HL-60 (cell line): Measurements from ENCODE around the gene ASCC3.

Experiments
- DNase-seq, 2 experiments: peaks; one replicate each; pipeline ENCODE4 v3.0.0-alpha.2; 2010 to 2020; ENCODE audit warnings: low read depth in 1 of 2, low spot score in 1 of 2
- H3K27ac ChIP-seq: fragments of 250-450 bp; sonication (Bioruptor Pico); replicated peaks from 2 replicates; pipeline ENCODE4 v1.5.1; 2020; ENCODE audit warnings: mild to moderate bottlenecking, moderate library complexity
- H3K27me3 ChIP-seq: fragments of 250-450 bp; sonication (Bioruptor Pico); 2 replicates; pipeline ENCODE4 v1.5.1; 2021; ENCODE audit warnings: mild to moderate bottlenecking, moderate library complexity; ENCODE audit not compliant: insufficient read depth, poor library complexity, severe bottlenecking
- H3K4me3 ChIP-seq: replicated peaks from 2 replicates; pipeline ENCODE4 v1.5.1; 2011; ENCODE audit warnings: mild to moderate bottlenecking, control low read depth, low read length; ENCODE audit not compliant: insufficient read depth
- GABPA ChIP-seq: IDR thresholded peaks from 2 replicates; pipeline ENCODE4 v1.6.1; 2012; ENCODE audit warnings: low read depth
- POLR2AphosphoS5 ChIP-seq: IDR thresholded peaks from 2 replicates; pipeline ENCODE4 v1.6.1; 2012; ENCODE audit warnings: low read depth
- SPI1 ChIP-seq: IDR thresholded peaks from 2 replicates; pipeline ENCODE4 v1.6.1; 2012; ENCODE audit warnings: low read depth, mild to moderate bottlenecking, borderline replicate concordance
- TF ChIP-seq, protein P1 (sequence below): IDR thresholded peaks from one replicate; pipeline ENCODE4 v1.5.1; 2011; ENCODE audit warnings: low read length, control low read depth, inconsistent platforms; ENCODE audit not compliant: insufficient read depth
- TF ChIP-seq, protein P2 (sequence below): IDR thresholded peaks from 2 replicates; pipeline ENCODE4 v1.6.1; 2012; ENCODE audit warnings: low read depth; ENCODE audit not compliant: insufficient replicate concordance

ASCC3 gene

DNA sequence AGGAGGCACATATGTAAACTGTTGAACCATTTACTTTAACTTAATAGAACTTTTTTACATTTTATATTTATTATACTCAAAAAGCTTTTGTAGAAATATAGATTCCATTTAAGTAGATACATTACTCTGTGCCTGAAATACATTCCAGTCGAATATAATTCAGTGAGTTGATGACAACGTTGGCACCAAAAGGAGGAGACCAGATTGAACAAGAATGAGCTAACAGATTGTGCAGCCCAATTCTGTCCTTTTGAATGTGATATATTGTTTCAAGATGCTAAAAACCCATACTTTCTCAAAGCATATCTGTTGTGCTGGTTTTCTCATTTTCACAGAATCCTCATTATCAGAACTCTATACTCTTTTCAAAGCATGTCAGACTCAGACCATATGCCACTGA, 269.0 kb downstream of the ASCC3 start:
- Histone ChIP-seq H3K4me3 (no peak overlapping the region), H3K27ac (no peak overlapping the region), H3K27me3 (no peaks in the 10 kb centered on the region)
- DNase-seq, result no peak
- TF ChIP-seq POLR2AphosphoS5, result no peak
- TF ChIP-seq, protein P1, sequence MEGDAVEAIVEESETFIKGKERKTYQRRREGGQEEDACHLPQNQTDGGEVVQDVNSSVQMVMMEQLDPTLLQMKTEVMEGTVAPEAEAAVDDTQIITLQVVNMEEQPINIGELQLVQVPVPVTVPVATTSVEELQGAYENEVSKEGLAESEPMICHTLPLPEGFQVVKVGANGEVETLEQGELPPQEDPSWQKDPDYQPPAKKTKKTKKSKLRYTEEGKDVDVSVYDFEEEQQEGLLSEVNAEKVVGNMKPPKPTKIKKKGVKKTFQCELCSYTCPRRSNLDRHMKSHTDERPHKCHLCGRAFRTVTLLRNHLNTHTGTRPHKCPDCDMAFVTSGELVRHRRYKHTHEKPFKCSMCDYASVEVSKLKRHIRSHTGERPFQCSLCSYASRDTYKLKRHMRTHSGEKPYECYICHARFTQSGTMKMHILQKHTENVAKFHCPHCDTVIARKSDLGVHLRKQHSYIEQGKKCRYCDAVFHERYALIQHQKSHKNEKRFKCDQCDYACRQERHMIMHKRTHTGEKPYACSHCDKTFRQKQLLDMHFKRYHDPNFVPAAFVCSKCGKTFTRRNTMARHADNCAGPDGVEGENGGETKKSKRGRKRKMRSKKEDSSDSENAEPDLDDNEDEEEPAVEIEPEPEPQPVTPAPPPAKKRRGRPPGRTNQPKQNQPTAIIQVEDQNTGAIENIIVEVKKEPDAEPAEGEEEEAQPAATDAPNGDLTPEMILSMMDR, result no peak
- TF ChIP-seq, protein P2, sequence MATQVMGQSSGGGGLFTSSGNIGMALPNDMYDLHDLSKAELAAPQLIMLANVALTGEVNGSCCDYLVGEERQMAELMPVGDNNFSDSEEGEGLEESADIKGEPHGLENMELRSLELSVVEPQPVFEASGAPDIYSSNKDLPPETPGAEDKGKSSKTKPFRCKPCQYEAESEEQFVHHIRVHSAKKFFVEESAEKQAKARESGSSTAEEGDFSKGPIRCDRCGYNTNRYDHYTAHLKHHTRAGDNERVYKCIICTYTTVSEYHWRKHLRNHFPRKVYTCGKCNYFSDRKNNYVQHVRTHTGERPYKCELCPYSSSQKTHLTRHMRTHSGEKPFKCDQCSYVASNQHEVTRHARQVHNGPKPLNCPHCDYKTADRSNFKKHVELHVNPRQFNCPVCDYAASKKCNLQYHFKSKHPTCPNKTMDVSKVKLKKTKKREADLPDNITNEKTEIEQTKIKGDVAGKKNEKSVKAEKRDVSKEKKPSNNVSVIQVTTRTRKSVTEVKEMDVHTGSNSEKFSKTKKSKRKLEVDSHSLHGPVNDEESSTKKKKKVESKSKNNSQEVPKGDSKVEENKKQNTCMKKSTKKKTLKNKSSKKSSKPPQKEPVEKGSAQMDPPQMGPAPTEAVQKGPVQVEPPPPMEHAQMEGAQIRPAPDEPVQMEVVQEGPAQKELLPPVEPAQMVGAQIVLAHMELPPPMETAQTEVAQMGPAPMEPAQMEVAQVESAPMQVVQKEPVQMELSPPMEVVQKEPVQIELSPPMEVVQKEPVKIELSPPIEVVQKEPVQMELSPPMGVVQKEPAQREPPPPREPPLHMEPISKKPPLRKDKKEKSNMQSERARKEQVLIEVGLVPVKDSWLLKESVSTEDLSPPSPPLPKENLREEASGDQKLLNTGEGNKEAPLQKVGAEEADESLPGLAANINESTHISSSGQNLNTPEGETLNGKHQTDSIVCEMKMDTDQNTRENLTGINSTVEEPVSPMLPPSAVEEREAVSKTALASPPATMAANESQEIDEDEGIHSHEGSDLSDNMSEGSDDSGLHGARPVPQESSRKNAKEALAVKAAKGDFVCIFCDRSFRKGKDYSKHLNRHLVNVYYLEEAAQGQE, result no peak
- TF ChIP-seq SPI1, result no peak
- TF ChIP-seq GABPA, result no peak

DNA sequence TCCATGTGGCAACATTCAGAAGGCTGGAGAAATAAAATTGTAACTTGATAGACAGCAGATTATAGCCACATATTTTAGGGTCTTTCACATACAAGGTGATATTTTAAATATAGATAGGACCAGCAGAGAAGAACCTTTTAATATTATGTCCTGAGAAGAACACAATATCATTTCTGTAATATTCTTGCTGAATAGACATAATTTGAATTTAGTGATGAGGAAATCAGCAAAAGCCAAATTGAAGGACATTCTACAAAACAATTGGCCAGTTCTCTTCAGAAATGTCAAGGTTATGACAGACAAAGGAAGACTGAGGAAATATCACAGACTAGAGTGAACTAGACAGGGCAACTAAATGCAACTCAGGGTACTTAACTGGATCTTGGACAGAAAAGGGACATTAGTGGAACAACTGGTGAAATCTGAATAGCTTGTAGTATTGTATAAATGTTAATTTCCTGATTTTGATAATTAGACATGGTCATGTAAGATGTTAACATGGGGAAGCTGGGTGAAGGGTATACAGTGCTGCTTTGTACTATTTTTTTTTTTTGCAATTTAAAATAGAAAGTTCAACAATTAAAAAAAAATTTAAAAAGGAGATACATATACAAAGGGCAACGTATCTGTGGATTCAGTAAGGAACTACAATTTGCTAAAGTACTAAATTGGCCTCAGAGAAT, 281.9 kb downstream of the ASCC3 start:
- no peak for DNase-seq
- TF ChIP-seq, protein P2, result no peak

GRCh38 chr6:100595456-100595855, 285.7 kb downstream of the ASCC3 start:
- Histone ChIP-seq H3K4me3 (no peak overlapping the region), H3K27me3 (no peaks in the 10 kb centered on the region), H3K27ac (no peak overlapping the region)
- TF ChIP-seq, protein P2, result no peak
- TF ChIP-seq, protein P1, result no peak
- no peak for TF ChIP-seq SPI1
- no peak for TF ChIP-seq GABPA
- no peak for DNase-seq

More for the DNA sequence above, 281.9 kb downstream of the ASCC3 start:
- Histone ChIP-seq H3K4me3 (no peak overlapping the region), H3K27me3 (no peaks in the 10 kb centered on the region), H3K27ac (no peak overlapping the region)
